Measurements from ENCODE around the gene ABCD1.
A peak's percentile ranks its signal among the peaks of the same experiment; 100 is the strongest.

The ABCD1 gene

DNA sequence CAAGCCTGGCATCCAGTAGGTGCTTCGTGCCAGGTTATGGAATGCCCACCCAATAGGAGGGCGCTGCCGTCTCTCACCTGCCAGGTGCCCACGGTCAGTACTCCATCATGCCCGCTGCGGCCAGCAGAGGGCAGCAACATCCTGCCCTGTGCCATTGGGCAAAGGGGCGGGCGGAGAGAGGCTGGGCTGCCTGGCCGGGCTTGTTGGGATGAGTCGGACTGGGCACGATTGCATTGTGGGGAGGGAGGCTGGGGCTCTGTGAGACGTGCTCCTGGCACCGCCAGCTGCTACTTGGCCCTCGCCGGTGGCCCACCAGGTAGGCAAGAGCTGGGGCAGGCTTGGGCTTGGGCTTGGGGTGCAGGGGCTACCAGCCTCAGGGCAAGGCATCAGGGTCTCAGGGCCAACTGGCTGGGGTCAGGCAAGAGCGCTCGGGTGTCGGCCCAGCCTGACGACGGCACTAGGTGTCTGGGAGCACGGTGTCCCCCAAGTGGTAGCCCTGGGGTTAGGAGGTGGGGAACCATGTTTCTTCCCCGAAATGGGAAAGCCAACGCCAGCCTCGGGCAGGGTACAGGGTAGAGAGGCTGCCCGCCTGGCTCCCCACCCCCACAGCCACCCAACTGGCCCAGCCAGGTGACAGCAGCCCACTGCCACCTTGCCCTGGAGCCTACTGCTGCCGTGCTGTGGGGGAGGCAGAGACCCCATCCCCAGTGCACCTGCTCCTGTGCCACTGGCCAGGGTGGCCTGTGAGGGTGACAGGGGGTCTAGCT, 39.5 kb downstream of the ABCD1 start, which contains the start of gene PLXNB3:
PLXNB3 (plus strand) TSS at position 261 of the 767 bp plus-strand sequence. CDS start 1,287 bp downstream, outside the sequence.
- DNase-seq: peak; percentile 43

DNA sequence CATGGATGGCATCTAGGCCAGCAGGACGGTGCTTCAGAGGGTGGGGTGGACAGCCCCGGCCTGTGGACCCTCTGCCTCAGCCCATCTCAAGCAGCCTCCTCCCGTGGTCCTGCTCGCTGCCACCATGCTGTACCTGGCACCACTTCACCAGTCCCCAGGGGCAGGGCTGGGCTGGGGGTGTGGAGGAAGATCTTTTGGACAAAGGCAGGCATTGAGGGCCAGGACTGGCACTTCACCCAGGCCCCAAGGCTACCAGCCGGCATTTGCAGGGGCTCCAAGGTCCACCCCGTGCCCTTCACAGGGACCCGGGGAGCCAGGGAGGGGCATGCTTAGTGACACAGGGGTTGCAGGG, 40.1 kb downstream of the ABCD1 start:
- no peak for DNase-seq

DNA sequence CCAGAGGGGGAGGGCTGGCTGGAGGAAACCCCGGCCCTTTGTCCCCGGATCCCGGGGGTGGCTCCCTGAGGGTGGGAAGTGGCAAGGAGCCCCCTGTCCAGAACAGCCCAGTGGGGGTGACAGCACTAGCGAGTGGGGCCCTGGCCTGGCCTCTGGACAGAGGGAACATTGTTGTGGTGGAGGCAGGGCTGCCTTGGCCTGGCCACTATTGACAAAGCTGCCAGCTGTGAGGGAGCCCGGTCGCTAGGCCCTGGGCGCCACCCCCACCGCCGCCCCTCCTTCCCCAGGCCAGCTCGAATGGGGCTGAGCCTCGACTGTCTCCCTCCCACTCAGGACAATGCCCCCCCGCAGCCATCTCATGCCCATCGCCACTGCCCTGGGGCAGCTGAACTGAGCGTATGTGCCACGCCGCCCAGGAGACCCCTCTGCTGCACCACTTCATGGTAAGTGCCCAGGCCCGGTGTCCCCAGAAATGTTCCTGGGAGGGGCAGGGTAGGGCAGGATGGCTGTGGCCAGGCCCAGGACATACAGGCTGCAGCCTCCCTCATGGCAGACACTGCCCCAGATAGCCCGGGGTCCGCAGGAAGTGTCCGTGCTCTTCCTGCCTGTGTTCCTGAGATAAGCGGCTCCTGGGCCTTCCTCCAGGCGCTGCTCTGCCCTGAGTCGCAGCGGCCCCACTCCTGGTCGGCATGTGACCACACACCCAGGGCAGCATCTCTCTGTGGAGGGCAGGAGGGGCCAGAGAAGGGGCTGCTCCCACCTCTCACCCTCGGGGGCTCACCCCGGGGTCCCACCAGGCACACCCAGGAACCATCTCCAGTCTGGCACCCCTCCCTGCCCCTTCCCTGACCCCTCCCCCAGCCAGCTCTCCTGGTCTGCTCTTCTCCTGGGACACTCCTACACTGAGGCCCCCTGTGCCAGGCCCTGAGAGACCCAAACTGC, 40.8 kb downstream of the ABCD1 start:
- no peak for DNase-seq

DNA sequence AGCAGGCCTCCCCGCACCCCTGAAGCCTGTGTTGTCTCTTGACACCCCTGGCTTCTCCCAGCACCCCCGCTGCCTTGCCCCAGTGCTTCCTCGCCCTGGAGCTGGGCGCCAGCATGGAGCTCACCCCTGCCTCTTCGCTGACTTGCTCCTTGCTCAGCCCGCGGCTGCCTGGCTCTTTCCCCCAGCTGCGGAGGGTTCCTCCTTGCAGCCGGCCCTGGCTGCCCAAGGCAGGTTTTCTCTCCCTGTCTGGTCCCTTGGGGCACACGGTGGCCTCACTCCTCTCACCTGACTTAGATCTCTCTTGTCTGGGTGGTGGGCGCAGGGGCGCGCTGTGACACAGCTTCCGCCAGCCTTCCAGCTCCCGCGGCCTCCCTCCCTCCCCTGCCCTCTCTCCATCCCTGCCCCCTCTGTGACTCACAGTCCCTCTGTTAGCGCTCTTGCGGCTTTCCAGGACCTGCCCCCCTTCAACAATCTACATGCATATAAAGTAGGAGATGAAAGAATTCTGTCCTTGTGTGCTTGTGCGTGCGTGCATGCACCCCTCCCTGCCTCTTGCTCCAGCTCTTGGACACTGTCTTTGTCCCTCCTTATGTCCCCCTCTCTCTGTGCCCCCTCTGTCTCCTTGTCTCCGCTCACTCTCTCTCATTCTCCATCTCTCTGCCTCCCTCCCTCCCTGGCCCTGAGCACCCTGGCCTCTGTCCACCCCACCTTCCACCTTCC, 41.6 kb downstream of the ABCD1 start:
- DNase-seq: no peak

DNA sequence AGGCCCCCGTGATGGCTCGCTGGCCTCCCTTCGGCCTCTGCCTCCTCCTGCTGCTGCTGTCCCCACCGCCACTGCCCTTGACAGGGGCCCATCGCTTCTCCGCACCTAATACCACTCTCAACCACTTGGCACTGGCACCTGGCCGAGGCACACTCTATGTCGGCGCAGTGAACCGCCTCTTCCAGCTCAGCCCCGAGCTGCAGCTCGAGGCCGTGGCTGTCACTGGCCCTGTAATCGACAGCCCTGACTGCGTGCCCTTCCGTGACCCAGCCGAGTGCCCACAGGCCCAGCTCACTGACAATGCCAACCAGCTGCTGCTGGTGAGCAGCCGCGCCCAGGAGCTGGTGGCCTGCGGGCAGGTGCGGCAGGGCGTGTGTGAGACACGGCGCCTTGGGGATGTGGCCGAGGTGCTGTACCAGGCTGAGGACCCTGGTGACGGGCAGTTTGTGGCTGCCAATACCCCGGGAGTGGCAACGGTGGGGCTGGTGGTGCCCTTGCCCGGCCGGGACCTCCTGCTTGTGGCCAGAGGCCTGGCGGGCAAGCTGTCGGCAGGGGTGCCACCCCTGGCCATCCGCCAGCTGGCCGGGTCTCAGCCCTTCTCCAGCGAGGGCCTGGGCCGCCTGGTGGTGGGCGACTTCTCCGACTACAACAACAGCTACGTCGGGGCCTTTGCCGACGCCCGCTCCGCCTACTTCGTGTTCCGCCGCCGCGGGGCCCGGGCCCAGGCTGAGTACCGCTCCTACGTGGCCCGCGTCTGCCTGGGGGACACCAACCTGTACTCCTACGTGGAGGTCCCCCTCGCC, 42.4 kb downstream of the ABCD1 start:
- no peak for DNase-seq

DNA sequence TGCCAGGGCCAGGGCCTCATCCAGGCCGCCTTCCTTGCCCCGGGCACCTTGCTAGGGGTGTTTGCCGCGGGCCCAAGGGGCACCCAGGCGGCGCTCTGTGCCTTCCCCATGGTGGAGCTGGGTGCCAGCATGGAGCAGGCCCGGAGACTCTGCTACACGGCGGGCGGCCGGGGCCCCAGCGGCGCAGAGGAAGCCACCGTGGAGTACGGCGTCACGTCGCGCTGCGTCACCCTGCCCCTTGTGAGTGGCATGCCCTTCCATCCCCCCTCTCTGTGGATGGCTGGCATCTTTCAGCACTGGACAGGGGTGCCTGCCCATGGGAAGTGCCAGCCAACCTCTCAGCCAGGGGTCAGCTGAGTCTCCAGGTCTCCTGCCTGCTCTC, 43.0 kb downstream of the ABCD1 start:
- no peak for DNase-seq

DNA sequence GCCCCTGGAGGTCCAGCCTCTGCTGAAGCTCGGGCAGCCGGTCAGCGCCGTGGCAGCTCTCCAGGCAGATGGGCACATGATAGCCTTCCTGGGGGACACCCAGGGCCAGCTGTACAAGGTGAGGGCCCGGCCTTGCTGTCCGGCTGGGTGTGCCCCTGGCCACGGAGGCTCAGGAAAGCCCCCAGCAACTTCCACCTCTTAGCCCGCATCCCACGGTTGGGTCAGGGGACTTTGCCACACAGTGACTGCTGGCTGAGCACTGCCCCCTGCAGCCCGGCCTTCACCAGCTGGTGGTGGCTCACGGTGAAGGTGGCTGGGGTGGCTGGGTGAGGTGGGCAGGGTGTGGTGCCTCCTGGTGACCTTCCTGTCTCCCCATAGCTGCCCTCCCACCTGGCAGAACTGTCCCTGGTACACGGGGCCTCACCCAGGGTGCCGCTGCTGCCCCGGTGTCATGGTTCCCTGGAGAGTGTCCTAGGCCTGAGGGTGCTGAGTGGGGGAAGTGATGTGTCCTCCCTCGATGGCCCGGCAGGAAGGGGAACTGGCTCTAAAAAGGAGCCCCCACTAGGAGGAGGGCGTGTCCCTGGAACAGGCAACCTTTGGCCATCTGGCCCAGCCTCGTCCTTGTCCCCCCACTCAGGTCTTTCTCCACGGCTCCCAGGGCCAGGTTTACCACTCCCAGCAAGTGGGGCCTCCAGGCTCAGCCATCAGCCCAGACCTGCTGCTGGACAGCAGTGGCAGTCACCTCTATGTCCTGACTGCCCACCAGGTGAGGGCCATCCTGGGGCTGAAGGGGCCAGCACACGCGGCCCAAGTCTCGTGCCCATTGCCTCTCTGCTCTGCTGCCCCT, 43.9 kb downstream of the ABCD1 start:
- no peak for DNase-seq

DNA sequence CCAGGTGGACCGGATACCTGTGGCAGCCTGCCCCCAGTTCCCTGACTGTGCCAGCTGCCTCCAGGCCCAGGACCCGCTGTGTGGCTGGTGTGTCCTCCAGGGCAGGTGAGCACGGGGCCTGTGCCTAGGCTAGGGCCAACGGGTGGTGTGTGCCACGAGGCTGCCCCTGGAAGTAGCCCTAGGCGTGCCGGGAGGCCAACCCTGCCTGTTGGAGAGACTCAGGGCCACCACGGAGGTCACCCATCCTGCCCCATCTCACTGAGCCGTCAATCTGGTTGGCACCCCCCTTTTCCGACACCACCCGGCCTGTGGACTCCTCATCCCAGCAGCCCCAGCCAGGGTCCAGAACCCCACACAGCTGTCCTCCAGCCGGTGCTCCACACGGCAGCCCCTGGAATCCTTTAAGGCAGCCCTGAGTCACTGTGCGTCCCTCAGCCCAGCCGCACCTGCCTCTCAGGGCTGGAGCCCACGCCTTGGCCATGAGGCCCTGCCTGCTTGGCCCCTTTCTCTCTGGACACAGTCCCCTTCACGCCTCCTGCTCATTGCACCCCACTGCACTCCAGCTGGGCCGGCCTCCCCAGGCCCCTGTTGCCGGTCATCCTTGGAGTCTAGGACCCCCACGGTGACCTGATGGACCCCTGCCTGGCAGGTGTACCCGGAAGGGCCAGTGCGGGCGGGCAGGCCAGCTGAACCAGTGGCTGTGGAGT, 44.7 kb downstream of the ABCD1 start:
- DNase-seq: no peak

DNA sequence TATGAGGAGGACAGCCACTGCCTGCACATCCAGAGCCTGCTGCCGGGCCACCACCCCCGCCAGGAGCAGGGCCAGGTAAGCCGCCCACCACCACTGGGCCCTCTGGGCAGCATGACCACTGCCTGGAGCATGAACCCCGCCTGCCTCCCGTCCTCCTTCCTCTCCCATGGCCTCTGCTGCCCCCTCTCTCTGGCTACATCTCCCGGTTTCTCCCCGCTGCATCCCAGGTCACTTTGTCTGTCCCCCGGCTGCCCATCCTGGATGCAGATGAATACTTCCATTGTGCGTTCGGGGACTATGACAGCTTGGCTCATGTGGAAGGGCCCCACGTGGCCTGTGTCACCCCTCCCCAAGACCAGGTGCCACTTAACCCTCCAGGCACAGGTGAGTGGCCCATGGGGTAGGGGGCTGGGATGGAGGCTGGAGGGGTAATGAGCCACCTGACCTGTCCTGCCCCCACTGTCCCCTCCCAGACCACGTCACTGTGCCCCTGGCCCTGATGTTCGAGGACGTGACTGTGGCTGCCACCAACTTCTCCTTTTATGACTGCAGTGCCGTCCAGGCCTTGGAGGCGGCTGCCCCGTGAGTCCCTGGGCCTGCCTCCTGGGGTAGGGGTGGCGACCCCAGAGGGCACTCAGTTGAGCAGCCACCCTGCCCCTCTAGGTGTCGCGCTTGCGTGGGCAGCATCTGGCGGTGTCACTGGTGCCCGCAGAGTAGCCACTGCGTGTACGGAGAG, 45.4 kb downstream of the ABCD1 start:
- no peak for DNase-seq

DNA sequence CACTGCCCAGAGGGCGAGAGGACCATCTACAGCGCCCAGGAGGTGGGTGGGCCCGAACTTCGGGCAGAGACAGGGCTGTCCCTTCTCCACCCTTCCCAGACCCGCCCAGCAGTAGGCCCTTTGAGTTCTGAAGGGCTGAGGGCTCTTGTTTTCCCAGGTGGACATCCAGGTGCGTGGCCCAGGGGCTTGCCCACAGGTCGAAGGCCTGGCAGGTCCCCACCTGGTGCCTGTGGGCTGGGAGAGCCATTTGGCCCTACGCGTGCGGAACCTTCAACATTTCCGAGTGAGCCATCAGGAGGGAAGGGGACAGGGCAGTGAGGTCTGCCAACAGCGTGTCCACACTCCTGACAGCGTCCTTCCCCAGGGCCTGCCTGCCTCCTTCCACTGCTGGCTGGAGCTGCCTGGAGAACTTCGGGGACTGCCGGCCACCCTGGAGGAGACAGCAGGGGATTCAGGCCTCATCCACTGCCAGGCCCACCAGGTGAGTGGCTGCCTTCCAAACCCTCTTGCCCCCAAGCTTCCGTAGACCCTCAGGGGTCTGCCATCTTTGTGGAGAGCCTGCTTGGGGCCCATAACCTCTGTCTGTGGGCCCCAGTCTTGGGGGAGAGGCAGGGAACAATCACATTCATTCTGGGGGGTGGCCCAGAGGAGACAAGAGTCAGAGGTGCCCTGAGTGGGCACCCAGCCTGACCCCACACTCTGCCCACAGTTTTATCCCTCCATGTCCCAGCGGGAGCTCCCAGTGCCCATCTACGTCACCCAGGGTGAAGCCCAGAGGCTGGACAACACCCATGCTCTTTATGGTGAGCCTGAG, 46.2 kb downstream of the ABCD1 start:
- DNase-seq: no peak

DNA sequence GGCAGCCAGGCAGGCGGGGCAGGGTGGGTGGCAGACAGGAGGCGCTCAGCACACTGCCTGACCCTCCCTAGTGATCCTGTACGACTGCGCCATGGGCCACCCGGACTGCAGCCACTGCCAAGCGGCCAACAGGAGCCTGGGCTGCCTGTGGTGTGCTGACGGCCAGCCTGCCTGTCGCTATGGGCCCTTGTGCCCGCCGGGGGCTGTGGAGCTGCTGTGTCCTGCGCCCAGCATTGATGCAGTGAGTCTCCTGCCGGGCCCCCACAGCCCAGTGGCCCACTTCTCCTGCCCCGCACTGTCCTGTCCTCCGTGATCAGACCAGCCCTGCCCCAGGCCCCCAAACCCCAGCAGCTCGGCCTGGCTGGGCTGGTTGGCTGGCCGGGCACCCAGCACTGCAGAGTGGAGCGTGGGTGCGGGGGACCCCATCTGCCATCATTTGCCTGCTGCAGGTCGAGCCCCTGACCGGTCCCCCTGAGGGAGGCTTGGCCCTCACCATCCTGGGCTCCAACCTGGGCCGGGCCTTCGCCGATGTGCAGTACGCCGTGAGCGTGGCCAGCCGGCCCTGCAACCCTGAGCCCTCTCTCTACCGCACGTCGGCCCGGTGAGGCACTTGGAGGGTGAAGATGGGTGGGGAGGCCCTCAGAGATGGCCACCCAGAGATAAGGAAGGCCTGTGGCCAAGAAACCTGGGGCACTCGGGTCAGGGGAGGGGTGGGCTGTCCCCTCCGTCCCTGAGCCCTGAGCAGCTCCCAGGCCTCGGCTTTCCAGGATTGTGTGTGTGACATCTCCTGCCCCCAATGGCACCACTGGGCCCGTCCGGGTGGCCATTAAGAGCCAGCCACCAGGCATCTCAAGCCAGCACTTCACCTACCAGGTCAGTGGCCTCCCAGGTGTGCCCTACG, 47.0 kb downstream of the ABCD1 start:
- no peak for DNase-seq

DNA sequence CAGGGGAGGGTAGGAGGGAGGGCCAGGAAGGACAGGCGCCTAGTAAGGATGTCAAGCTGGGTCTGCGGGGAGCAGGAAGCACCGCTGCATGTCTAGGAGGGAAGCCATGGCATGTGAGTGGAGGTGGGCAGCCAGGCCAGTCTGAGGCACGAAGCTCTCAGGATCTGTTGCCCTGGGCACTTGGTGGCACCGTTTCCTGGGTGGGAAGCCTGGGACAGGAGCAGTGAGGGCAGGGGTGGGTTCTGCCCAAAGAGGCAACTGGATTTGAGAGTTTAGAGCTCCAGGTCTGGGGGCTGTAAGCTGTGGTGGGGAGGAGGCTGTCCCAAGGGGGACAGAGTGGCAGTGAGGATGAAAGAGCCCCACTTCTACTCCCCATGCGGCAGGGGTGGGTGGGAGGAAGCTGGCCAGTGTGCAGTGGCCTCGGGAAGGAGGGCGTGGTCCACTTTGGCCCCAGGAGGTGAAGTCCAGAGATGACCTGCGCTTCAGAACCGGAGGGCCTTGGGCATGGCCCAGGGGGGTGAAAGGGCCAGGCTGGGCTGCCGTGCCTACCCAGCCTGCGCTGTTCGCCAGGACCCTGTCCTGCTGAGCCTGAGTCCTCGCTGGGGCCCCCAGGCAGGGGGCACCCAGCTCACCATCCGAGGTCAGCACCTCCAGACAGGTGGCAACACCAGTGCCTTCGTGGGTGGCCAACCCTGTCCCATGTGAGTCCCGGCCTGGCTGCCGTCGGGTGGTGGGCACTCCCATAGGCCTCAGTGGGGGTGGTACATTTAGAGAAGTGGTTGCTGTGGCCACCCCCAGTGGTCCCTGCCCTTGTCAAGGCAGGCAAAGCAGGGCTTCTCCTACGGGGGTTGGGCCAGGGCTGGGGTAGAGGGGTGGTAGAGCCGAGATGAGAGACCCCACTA, 47.9 kb downstream of the ABCD1 start:
- DNase-seq: no peak

DNA sequence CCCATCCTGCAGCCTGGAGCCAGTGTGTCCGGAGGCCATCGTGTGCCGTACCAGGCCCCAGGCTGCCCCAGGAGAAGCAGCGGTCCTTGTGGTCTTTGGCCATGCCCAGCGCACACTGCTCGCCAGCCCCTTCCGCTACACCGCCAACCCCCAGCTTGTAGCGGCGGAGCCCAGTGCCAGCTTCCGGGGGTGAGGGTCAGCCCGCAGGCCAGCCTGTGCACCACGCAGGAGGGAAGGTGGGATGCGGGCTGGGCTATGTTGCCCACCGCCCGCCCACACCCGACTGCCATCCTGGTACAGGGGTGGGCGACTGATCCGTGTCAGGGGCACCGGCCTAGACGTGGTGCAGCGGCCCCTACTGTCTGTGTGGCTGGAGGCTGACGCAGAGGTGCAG, 48.6 kb downstream of the ABCD1 start:
- no peak for DNase-seq

DNA sequence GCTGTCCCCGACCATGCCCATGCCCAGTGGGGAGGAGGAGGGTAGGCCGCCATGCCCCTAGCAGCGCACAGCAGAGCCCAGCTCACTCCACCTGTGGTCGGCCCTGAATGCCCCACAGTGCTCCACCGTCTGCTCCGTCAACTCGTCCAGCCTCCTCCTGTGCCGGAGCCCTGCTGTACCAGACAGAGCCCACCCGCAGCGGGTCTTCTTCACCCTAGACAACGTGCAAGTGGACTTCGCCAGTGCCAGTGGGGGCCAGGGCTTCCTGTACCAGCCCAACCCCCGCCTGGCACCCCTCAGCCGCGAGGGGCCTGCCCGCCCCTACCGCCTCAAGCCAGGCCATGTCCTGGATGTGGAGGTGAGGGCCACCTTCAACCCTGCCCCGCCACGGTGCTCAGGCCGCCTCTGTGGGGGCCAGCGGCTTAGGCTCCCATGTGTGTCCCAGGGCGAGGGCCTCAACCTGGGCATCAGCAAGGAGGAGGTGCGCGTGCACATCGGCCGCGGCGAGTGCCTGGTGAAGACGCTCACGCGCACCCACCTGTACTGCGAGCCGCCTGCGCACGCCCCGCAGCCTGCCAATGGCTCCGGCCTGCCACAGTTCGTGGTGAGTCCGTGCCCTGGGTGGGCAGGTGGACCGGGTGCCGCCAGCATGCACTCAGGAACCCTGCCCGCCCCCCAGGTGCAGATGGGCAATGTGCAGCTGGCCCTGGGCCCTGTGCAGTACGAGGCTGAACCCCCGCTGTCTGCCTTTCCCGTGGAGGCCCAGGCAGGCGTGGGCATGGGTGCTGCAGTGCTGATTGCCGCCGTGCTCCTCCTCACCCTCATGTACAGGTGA, 49.3 kb downstream of the ABCD1 start:
- DNase-seq: no peak

DNA sequence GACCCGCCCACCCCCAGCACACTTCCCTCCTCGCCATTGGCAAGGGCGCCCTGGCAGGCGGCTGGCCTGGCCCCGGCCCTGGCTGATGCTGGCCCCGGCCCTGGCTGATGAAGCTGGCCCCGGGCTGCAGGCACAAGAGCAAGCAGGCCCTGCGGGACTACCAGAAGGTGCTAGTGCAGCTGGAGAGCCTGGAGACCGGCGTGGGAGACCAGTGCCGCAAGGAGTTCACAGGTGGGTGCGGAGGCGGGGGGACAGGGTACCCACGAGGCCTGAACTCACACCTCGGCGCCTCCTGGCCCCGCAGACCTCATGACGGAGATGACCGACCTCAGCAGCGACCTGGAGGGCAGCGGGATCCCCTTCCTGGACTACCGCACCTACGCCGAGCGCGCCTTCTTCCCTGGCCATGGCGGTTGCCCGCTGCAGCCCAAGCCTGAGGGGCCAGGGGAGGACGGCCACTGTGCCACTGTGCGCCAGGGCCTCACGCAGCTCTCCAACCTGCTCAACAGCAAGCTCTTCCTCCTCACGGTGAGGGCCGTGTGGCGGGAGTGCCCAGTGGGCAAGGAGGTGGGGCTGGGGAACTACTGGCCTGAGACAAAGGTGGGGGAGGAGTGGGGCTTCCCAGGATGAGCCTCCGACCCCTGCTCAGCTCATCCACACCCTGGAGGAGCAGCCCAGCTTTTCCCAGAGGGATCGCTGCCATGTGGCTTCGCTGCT, 50.1 kb downstream of the ABCD1 start:
- no peak for DNase-seq

Data from NCI-H2171 (cell line).